ENCODE data around the gene PARD3. TPM values are rescaled to one million over a fixed set of nuclear protein-coding genes. Genes with fewer than 3 reads are reported as not detected.

PARD3 gene
- total and polyA plus RNA-seq, 2 donors from 2014 or later: 21.1 to 47.5 TPM

DNA sequence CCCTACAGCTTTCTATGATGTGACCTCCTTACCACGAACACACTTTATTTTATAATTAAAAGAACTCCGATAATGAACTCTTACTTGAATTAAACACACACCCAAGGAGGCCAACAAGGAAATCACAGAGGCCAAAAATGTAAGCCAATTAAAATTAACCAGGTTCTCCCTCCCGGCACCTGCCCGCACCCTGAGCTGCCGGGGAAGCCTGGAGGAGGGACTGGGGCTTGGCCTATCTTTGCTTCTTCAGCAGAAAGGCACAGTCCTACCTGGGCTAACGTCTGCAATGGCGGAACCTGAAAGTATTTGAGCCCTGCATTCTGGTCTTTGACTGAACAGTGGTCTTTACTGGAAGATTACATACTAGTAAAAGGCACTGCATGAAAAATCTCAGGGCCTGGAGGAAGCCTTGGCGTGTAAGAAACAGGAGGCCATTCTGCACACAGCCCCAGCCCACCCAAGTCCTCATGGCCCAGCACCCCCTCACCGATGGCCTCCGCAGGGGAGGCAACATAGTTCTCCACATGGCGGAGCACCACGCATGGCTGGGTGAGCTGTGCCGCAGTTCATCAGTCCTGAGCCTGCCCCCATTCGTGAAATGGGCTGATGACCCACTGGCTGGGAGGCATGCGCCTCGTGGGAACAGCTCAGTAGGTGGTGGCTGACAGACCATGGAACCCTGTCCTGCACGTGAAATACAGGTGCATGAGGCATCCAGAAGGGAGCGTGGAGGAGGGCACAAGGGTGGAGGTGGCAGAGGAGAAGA is 173.8 kb downstream of the PARD3 start:
- H3K9ac ChIP-seq (ENCODE audit: low read length in 3 of 3): no peak overlapping the region
- H3K4me3 ChIP-seq (ENCODE audit: low read length in 3 of 3): no peak overlapping the region
- peak in 3 of 5 donors; percentile 24 to 62 (median 51) for DNase-seq
- H3K9me3 ChIP-seq (ENCODE audit: control insufficient read depth in 2 of 3, insufficient read depth in 1 of 3, low read length in 3 of 3): no peaks in the 10 kb centered on the region
- FAIRE-seq: no peak
- TF ChIP-seq, protein P1, sequence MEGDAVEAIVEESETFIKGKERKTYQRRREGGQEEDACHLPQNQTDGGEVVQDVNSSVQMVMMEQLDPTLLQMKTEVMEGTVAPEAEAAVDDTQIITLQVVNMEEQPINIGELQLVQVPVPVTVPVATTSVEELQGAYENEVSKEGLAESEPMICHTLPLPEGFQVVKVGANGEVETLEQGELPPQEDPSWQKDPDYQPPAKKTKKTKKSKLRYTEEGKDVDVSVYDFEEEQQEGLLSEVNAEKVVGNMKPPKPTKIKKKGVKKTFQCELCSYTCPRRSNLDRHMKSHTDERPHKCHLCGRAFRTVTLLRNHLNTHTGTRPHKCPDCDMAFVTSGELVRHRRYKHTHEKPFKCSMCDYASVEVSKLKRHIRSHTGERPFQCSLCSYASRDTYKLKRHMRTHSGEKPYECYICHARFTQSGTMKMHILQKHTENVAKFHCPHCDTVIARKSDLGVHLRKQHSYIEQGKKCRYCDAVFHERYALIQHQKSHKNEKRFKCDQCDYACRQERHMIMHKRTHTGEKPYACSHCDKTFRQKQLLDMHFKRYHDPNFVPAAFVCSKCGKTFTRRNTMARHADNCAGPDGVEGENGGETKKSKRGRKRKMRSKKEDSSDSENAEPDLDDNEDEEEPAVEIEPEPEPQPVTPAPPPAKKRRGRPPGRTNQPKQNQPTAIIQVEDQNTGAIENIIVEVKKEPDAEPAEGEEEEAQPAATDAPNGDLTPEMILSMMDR (IDR thresholded peaks at IDR 0.05; ENCODE audit: borderline replicate concordance, extremely low read depth, insufficient read depth): no peak
- peaks cover 2 to 26% (median 10%) of the 10 kb centered on the region in 3 donors for H3K4me1 ChIP-seq (ENCODE audit: control insufficient read depth in 2 of 3, insufficient read depth in 2 of 3, low read depth in 1 of 3, low read length in 3 of 3)
- H3K27ac ChIP-seq (ENCODE audit: low read depth in 2 of 2, low read length in 2 of 2): no peak overlapping the region
- intact Hi-C loops (cut with DNase I): no loop called here
- no peaks in the 10 kb centered on the region for H3K36me3 ChIP-seq (ENCODE audit: control insufficient read depth in 2 of 3, insufficient read depth in 3 of 3, low read length in 3 of 3)
- no peaks in the 10 kb centered on the region for H3K27me3 ChIP-seq (ENCODE audit: control insufficient read depth, insufficient read depth, low read length)

DNA sequence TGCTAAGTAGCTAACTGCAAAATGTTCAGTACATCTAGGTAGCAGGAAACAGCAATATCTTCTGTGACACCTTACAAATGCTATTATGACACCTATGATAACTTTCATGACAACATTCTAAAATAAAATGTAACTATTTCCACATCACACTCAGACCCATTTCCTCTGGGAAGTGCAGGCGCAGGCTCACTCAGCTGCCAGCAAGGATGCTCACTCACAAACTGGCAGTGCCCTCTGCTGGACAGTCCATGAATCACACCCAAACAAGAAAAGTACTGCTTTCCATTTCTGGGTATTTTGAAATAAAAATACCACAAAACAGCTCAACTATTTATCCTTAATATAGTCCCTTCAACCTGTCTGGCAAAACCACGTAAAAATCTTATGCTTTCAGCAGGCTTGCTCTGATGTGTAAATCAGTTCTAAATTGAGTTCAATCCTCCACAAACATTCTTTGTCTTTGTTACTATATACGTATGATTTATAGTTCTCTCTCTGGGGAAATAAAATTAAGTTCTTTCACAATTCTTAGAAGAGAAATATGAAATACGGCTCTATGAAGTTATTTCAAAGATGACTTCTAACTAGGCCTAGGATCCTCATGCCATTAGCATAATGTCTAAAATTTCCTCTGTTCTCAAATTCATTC is 176.6 kb downstream of the PARD3 start:
- Histone ChIP-seq H3K27ac (ENCODE audit: low read depth in 2 of 2, low read length in 2 of 2) (no peak overlapping the region), H3K9me3 (ENCODE audit: control insufficient read depth in 2 of 3, insufficient read depth in 1 of 3, low read length in 3 of 3) (no peaks in the 10 kb centered on the region), H3K4me3 (ENCODE audit: low read length in 3 of 3) (no peak overlapping the region), H3K9ac (ENCODE audit: low read length in 3 of 3) (no peak overlapping the region), H3K27me3 (ENCODE audit: control insufficient read depth, insufficient read depth, low read length) (no peaks in the 10 kb centered on the region), H3K36me3 (ENCODE audit: control insufficient read depth in 2 of 3, insufficient read depth in 3 of 3, low read length in 3 of 3) (no peaks in the 10 kb centered on the region), H3K4me1 (ENCODE audit: control insufficient read depth in 2 of 3, insufficient read depth in 2 of 3, low read depth in 1 of 3, low read length in 3 of 3) (peaks cover 2 to 30% (median 8%) of the 10 kb centered on the region in 3 donors)
- FAIRE-seq (peak; percentile 88), DNase-seq (peak; percentile 88 to 92 (median 89))
- intact Hi-C loops (cut with DNase I): loop anchor here (10.0 kb wide), 1 partner anchor 1304 kb away; the partner anchor contains the start of gene NRP1
- TF ChIP-seq, protein P1 (IDR thresholded peaks at IDR 0.05; ENCODE audit: borderline replicate concordance, extremely low read depth, insufficient read depth): peak; percentile 92

DNA sequence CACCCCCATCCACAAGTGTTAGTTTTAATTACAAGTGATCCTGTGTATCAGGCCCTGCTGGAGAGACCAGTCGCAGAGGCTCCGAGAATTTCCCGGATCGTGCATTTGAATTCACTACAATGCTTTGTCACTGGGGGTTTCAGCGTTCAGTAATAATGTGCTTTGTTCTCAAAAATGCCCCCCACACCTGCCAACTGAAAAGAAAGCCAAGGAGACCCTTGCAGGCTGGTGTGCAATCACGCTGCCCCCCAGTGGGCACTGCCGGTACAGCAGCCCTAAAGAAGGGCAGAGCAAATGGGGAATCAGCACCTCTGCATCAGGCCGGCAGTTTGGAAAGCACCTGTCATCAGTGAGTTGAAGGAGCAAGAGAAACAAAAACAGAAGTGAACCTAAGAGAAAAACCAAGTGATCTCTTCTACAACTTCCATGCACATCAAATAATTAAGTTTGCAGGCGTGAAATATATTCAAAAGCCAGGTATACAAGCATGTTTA is 177.6 kb downstream of the PARD3 start:
- intact Hi-C loops (cut with DNase I): loop anchor here (10.0 kb wide), 1 partner anchor 1303 kb away; the partner anchor contains the start of gene NRP1
- DNase-seq (peak; percentile 75 to 86 (median 81)), FAIRE-seq (no peak)
- no peak overlapping the region for H3K4me3 ChIP-seq (ENCODE audit: low read length in 3 of 3)
- no peaks in the 10 kb centered on the region for H3K9me3 ChIP-seq (ENCODE audit: control insufficient read depth in 2 of 3, insufficient read depth in 1 of 3, low read length in 3 of 3)
- TF ChIP-seq, protein P1 (IDR thresholded peaks at IDR 0.05; ENCODE audit: borderline replicate concordance, extremely low read depth, insufficient read depth): peak; percentile 94
- H3K27ac ChIP-seq (ENCODE audit: low read depth in 2 of 2, low read length in 2 of 2): no peak overlapping the region
- H3K36me3 ChIP-seq (ENCODE audit: control insufficient read depth in 2 of 3, insufficient read depth in 3 of 3, low read length in 3 of 3): no peaks in the 10 kb centered on the region
- no peak overlapping the region for H3K9ac ChIP-seq (ENCODE audit: low read length in 3 of 3)
- peaks cover 2 to 30% (median 8%) of the 10 kb centered on the region in 3 donors for H3K4me1 ChIP-seq (ENCODE audit: control insufficient read depth in 2 of 3, insufficient read depth in 2 of 3, low read depth in 1 of 3, low read length in 3 of 3)
- no peaks in the 10 kb centered on the region for H3K27me3 ChIP-seq (ENCODE audit: control insufficient read depth, insufficient read depth, low read length)

All from kidney (tissue), 14 donors.